Ishikawa (cell line): ENCODE data around the gene TXK.
A peak's percentile ranks its signal among the peaks of the same experiment; 100 is the strongest.

Experiments used
- CREB1 ChIP-seq: IDR thresholded peaks from 2 replicates; pipeline ENCODE4 v1.6.1; 2012; ENCODE audit warnings: low read depth
- EGR1 ChIP-seq: IDR thresholded peaks from 2 replicates; pipeline ENCODE4 v1.6.1; 2012
- EP300 ChIP-seq: IDR thresholded peaks from 2 replicates; pipeline ENCODE4 v1.6.1; 2012; ENCODE audit warnings: borderline replicate concordance
- NFIC ChIP-seq: IDR thresholded peaks from 2 replicates; pipeline ENCODE4 v1.6.1; 2012
- RAD21 ChIP-seq: IDR thresholded peaks from 2 replicates; pipeline ENCODE4 v1.6.1; 2012; ENCODE audit warnings: low read depth
- TAF1 ChIP-seq: IDR thresholded peaks from 2 replicates; pipeline ENCODE4 v1.6.1; 2012; ENCODE audit warnings: low read depth, mild to moderate bottlenecking
- TCF12 ChIP-seq: IDR thresholded peaks from 2 replicates; pipeline ENCODE4 v1.6.1; 2012; ENCODE audit warnings: low read depth
- TEAD4 ChIP-seq: IDR thresholded peaks from 2 replicates; pipeline ENCODE4 v1.6.1; 2012
- YY1 ChIP-seq: IDR thresholded peaks from 2 replicates; pipeline ENCODE4 v1.6.1; 2012; ENCODE audit warnings: low read depth
- TF ChIP-seq, protein P1 (sequence below): IDR thresholded peaks from 2 replicates; pipeline ENCODE4 v1.6.1; 2012; ENCODE audit warnings: low read depth, mild to moderate bottlenecking

DNA sequence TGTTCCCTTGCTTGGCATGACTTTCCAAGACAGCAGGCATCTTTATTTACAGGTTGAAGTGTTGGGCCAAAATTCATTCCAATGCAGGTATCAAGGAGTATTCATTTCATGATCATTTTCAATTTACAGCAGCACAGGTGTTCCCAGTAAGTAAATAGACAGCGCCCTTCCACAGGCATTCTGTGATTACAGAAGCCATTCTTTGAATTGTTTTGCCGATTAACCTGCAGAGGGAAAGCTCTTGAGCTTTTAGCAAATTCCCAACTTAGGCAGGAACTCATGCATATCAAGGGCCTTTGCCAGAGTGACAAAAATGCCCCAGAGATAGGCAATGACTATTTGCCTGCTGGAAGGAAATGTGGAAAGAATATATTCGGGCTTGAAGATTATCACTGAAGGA, 6.8 kb downstream of the TXK start:
- no peak for TF ChIP-seq TAF1
- TF ChIP-seq YY1, result no peak
- TF ChIP-seq RAD21, result no peak
- no peak for TF ChIP-seq CREB1
- peak; percentile 82 for TF ChIP-seq EP300
- TF ChIP-seq, protein P1, sequence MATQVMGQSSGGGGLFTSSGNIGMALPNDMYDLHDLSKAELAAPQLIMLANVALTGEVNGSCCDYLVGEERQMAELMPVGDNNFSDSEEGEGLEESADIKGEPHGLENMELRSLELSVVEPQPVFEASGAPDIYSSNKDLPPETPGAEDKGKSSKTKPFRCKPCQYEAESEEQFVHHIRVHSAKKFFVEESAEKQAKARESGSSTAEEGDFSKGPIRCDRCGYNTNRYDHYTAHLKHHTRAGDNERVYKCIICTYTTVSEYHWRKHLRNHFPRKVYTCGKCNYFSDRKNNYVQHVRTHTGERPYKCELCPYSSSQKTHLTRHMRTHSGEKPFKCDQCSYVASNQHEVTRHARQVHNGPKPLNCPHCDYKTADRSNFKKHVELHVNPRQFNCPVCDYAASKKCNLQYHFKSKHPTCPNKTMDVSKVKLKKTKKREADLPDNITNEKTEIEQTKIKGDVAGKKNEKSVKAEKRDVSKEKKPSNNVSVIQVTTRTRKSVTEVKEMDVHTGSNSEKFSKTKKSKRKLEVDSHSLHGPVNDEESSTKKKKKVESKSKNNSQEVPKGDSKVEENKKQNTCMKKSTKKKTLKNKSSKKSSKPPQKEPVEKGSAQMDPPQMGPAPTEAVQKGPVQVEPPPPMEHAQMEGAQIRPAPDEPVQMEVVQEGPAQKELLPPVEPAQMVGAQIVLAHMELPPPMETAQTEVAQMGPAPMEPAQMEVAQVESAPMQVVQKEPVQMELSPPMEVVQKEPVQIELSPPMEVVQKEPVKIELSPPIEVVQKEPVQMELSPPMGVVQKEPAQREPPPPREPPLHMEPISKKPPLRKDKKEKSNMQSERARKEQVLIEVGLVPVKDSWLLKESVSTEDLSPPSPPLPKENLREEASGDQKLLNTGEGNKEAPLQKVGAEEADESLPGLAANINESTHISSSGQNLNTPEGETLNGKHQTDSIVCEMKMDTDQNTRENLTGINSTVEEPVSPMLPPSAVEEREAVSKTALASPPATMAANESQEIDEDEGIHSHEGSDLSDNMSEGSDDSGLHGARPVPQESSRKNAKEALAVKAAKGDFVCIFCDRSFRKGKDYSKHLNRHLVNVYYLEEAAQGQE, result peak; percentile 10
- TF ChIP-seq EGR1, result no peak
- TF ChIP-seq NFIC, result peak; percentile 79
- peak; percentile 89 for TF ChIP-seq TEAD4
- TF ChIP-seq TCF12, result peak; percentile 89
